ENCODE measurements around the gene ASIC4.

ASIC4 gene

DNA sequence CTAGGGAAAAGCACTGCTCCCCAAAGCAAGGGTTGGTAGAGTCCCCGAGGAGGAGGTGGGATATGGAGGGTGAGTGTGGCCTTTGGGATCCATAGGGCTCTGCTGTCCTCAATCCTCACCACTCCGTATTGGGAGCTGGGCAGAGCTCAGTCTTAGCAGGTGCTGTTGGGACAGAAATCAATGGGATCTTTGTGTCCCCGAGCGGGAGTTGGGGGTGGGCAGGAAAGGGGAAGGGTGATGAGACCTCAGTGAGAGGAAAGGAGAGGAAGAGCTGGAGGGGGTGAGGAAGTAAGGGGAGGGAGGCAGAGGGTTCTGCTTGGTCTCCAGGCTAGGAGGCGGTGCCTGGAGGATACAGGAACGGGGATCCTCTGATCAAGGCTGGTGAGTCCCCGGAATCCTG lies 2.6 kb downstream of the ASIC4 start:
- DNase-seq = no peak

GRCh38 chr2:219517954-219518778 lies 3.9 kb downstream of the ASIC4 start:
- no peak for DNase-seq

DNA sequence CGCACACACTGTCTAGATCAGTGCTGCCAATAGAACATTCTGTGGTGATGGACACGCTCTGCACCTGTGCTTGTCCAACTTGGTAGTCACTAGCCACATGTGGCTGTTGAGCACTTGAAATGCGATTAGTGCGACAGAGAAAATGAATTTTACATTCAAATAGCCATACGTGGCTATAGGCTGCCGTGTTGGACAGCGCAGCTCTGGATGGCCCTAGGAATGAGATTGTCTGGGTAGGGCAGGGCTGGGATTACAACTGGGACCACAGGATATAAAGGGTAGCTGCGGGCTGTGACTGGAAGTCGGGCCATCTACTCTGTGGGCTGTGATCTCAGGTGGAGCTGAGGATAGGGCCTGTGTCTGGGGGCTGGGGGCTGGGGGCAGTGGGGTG lies 5.2 kb downstream of the ASIC4 start:
- DNase-seq = no peak

GRCh38 chr2:219520079-219520478 lies 5.8 kb downstream of the ASIC4 start:
- DNase-seq = peak; percentile 39

DNA sequence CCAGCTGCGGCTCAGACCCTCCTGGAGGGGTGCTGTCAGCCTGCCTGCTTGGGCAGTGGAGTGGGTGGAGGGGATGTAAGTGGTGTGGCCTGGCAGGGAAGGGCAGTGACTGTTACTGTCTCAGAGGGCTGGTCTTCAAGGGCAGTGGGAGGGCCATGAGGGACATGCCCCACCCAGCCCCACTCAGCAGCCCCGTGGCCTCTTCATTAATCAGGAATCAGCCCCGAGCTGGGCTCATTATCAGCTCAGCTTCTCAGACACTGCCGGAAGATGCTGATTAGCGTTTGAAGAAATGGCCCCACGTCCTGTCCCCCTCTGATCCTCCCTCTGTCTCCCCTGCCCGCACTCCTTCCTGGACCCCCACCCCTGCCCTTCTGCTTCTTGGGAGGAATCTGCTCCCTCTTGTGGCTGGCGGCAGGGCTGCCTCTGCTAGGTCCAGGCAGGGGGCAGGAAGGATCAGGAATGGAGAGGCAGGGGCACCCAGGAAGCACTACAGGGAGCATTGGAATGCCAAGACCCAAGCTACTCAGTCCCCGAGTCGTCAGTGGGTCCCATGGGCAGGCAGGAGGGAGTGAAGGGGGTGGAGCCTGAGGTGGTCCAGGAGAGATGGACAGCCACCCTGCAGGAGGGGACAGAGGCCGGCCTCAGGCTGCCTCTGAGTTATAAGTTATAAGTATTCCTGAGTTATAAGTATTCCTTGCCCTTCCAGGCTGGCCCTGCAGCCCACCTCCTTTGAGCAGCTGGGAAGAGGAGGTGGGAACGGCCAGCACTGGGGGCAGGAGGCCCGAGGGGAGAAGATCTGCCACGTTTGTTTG lies 7.0 kb downstream of the ASIC4 start:
- peak; percentile 79 for DNase-seq

- no peak for DNase-seq
Observed at GRCh38 chr2:219522111-219523030, 8.1 kb downstream of the ASIC4 start.

DNA sequence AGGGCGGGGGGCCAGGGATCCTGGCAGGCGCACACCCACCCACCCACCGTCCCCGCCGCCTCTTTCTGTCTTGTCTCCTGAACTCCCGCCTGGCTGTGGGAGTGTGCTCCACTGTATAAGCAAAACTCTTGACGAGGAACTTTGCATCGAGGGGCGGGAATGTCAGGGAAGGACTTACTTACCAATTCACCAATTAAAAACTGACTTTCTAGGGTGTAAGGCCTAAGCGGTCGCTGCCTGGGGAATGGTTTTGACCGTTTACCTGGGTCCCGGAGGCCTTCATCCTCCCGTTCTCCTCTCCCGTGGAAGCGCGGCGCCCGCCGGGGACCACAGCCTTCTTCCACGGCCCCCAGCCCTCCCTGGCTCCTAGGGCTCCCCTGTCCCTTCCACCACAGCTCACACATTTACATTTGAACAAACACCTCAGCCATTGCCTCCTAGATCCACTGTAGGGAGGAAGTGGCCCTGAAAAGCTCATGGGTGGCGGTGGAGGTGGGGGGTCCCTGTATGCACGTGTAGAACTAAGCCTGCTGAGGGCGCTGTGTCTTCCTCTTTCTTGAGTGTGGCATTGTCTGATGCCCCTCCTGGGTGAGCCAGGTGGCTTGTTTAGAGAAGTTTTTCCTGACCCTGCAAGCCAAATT lies 8.9 kb downstream of the ASIC4 start:
- DNase-seq = no peak

- DNase-seq = no peak
Observed at GRCh38 chr2:219524817-219525216, 10.5 kb downstream of the ASIC4 start.

DNA sequence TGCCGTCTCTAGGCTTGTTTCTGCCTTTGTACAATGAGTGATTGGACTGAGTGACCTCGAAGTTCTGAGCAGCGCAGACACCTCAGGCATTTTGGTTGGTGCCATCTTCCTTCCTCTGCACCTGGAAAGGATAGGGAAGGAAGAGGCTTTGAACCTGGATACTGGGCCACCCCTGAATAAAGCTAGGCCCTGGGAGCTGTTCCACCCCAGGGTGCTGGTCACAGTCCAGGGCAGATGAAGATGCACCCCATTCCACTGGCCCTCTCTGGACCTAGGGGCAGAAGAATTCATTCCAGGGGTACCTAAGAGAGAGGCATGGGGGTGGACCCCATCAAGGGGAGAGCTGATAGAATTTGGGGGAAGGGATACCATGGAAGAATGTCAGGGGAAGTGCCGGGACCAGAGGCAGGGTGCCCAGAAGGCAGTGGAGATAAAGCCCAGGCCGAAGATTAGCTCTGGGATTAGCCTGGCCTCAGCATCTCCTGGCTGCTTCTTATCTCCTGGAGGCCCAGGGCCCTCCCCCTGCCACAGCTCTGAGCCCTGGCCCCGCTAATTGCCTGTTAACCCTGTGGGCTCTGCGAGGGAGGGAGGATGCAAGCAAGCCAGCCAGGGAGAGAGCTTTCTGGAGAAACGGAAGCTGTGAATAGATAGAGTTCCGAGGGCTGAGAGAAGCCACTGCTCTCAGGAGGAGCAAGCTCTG lies 11.4 kb downstream of the ASIC4 start:
- peak; percentile 66 for DNase-seq

- DNase-seq = no peak
Observed at GRCh38 chr2:219526320-219527075, 12.2 kb downstream of the ASIC4 start.

- peak; percentile 50 for DNase-seq
Observed at GRCh38 chr2:219527076-219527394, 12.8 kb downstream of the ASIC4 start.

DNA sequence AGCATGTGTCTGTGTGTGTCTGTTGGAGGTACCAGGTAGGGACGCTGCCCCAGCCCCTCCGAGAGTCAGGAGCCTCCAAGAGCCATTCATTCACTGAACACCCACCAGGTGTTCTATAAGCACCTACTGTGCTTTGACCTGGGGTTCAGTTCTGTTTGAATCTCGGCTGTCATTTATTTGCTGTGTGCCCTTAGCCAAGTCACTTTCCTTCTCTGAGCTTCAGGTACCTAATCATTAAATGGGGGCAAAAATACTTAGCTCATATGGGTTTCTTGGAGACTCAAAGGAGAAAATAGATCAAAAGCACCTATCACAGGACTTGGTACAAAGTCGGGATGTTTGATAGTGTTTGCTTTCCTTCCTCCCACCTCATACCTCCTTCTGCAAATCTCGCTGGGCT lies 13.2 kb downstream of the ASIC4 start:
- DNase-seq = no peak

DNA sequence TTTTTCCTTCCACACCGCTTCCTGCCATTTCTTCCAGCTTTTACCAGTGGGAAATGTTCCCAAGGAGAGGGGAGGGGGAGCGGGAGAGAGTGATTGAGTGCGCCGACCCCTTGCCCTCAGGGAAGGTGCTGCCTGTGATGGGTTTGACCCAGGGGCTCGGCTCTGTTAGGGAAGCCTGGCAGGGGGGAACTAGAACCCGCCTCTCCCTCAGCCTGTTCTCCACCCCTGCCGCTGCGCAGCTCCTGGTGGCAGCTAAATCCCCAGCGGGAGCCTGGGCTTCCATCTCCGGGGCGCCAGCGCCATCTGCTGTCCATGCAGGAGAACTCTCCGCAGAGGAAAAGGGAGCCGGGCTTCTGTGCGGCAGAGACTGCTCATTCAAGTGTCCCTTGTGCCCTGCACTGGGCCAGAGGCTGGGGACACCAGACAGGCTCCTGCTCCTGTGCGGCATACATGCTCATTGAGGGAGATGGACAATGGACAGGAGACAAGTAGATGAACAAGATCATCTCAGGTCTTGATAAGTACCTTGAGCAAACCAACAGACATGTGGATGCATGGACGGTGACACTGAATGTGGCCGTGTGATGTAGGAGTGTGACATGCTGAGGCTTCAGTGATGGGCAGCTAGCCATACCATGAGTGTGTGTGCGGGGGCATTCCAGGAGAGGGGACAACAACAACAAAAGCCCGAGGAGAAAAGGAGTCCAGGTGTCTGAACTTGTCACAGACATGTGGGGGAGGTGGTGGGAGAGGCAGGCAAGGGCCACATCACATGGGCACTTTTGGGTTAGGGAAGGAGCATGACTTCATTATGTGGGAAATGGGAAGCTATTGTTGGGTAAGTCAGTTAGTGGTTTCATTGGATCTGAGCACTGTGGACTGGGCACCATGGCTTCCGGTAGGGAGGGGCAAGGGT lies 16.0 kb downstream of the ASIC4 start:
- peak; percentile 93 for DNase-seq

DNA sequence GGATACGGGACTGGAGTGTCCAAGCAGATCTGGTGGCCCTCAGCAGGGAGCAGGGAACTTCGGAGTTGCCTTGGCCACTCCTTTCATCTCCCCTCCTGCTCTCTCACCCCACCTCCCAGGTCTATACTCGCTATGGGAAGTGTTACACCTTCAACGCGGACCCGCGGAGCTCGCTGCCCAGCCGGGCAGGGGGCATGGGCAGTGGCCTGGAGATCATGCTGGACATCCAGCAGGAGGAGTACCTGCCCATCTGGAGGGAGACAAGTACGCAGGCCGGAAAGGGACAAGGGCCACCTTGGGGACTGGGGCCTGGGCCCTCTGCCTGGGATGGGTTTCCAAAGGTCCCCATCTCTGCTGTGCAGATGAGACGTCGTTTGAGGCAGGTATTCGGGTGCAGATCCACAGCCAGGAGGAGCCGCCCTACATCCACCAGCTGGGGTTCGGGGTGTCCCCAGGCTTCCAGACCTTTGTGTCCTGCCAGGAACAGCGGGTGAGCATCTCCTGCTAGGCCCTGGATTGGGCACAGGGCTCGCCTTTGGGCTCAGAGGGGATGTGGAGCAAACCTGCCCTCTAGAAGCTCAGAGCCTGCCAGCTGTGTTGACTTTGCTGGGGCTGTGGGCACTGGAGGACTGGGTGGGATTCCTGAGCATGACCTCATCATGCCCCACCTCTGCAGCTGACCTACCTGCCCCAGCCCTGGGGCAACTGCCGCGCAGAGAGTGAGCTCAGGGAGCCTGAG lies 17.5 kb downstream of the ASIC4 start:
- DNase-seq = no peak

DNA sequence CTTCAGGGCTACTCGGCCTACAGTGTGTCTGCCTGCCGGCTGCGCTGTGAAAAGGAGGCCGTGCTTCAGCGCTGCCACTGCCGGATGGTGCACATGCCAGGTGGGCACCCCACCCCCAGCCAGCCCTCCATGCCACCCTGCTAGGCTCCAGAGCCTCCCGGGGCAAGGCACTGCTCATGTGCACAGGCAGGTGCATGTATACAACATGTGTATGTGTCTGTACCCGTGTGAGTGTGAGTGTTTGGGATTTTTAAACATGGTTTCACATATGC lies 18.0 kb downstream of the ASIC4 start:
- DNase-seq = no peak

DNA sequence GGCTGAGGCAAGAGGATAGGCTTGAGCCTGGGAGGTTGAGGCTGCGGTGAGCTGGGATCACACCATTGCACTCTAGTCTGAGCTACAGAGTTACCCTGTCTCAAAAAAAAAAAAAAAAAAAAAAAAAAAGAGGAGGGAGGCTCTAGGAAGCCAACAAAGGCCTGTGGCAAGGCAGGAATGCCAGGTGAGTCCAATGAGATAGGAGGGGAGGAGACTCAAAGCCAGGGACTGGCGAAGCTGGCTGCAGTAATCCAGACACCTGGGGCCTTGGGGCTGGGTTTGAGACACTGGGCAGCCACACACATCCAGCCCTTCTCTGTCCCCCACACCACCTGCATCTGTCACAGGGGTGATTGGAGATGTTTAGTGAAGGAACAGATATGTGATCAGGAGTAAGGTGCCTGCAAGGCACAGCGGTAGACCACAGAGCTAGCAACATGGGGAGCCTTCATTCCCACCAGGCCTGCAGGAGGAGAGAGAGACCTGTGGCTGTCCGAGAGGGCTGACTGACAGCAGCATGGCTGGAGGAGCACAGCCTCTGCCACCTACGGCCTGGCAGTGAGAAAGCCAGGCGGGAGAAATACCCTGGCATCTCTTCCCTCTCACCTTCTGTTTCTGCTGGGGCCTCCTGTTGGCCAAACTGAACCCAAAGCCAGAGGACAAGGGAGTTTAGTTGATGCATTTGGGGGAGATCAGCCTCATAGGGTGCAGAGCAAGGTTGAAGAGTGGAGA lies 19.8 kb downstream of the ASIC4 start:
- no peak for DNase-seq

- no peak for DNase-seq
Observed at GRCh38 chr2:219536425-219536824, 22.1 kb downstream of the ASIC4 start.

DNA sequence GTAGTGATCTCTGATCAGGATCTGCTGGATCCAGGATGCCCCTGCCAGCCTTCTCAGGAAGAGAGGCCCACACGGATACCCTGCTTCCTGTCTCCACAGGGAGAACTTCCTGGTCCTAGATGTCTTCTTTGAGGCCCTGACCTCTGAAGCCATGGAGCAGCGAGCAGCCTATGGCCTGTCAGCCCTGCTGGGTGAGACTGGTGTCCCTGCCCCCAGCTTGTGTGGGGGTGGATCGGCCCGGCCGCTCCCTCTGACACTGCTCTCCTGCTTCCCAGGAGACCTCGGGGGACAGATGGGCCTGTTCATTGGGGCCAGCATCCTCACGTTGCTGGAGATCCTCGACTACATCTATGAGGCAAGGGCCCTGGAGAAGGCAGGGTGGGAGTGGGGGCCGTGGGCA lies 22.7 kb downstream of the ASIC4 start:
- DNase-seq = no peak

Measured in retina (tissue), 1 donor.